ENCODE results near the gene REEP6.
A peak's percentile ranks its signal among the peaks of the same experiment; 100 is the strongest.

The REEP6 gene

DNA sequence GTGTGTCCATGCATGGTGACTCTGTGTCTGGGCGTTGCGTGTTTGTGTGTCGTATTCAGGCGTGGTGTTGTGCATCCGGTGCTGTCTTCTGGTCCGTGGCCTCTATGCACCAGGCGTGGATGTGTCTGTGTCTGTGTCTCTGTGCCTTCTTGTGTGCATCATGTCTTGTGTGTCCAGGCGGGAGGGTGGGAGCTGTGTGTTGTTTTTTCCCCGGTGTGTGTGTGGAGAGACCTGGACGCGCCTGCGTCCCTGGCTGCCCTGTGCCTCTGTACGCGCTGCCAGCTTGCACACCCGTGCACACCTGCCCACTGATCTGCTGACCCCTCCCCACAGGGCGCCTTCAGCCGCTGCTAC lies 34.0 kb downstream of the REEP6 start:
- H3K4me2 ChIP-seq (ENCODE audit: low read length, poor library complexity, severe bottlenecking) = no peak overlapping the region
- H3K4me1 ChIP-seq (ENCODE audit: control insufficient read depth, insufficient read depth, low read depth, low read length) = peaks cover 14% of the 10 kb centered on the region
- H3K36me3 ChIP-seq (ENCODE audit: control insufficient read depth in 1 of 2, insufficient read depth in 2 of 2, low read depth in 1 of 2, low read length in 2 of 2) = peaks cover 0 to 6% of the 10 kb centered on the region in 2 experiments
- no peak overlapping the region for H3K9ac ChIP-seq (ENCODE audit: low read length)
- peak overlapping the region in 1 of 2 experiments; percentile 4 for H3K4me3 ChIP-seq (ENCODE audit: insufficient read depth in 1 of 2, low read depth in 1 of 2, low read length in 2 of 2)
- no peak overlapping the region for H3K27ac ChIP-seq (ENCODE audit: low read length, poor library complexity, severe bottlenecking)
- no peak for DNase-seq
- no peak overlapping the region for H3K4ac ChIP-seq (ENCODE audit: low read depth in 1 of 2, low read length in 2 of 2)
- H4K91ac ChIP-seq (ENCODE audit: low read length) = no peak overlapping the region
- H2BK15ac ChIP-seq (ENCODE audit: low read depth, poor library complexity, severe bottlenecking) = no peak overlapping the region
- no peak overlapping the region for H3K18ac ChIP-seq (ENCODE audit: low read depth in 1 of 2, low read length in 2 of 2)
- no peak overlapping the region for H2BK5ac ChIP-seq (ENCODE audit: low read depth, low read length, poor library complexity, severe bottlenecking)
- no peaks in the 10 kb centered on the region for H3K79me1 ChIP-seq (replicated peaks; ENCODE audit: low read length, poor library complexity, severe bottlenecking)
- peak overlapping the region in 1 of 2 experiments; percentile 35 for H3K14ac ChIP-seq (ENCODE audit: low read length in 2 of 2)
- H3K23ac ChIP-seq (ENCODE audit: low read length in 2 of 2) = peak overlapping the region in 1 of 2 experiments; percentile 34
- no peaks in the 10 kb centered on the region for H3K9me3 ChIP-seq (ENCODE audit: control insufficient read depth, low read length)
- no peak overlapping the region for H4K8ac ChIP-seq (ENCODE audit: low read length)
- peak overlapping the region in 1 of 2 experiments; percentile 40 for H2BK12ac ChIP-seq (ENCODE audit: low read length in 2 of 2)
- H2AFZ ChIP-seq (ENCODE audit: low read depth, low read length) = no peak overlapping the region
- WGBS = 84% methylated on average over 17 of the region's 17 CpGs
- no peak overlapping the region for H2AK5ac ChIP-seq (ENCODE audit: low read length, severe bottlenecking)
- peaks cover 34 to 62% of the 10 kb centered on the region in 2 experiments for H3K27me3 ChIP-seq (ENCODE audit: control insufficient read depth in 1 of 2, insufficient read depth in 1 of 2, low read length in 2 of 2)
- H2BK120ac ChIP-seq (ENCODE audit: low read depth, low read length) = no peak overlapping the region

DNA sequence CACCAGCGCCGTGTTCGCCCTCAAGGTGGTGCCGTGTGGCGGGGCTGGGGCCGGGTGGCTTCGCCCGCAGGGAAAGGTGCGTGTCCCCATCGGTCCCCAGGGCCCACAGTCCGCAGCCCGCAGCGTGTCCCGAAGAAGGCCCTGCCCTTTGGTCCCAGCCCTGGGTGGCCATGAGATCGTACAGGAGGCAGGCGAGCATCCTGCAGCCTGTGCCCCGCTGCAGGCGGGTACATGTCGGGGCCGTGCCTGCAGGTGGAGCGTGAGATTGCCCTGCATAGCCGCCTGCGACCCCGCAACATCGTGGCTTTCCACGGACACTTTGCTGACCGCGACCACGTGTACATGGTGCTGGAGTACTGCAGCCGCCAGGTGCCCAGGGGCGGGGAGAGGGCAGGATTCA lies 34.4 kb downstream of the REEP6 start:
- H3K4me2 ChIP-seq (ENCODE audit: low read length, poor library complexity, severe bottlenecking) = no peak overlapping the region
- peaks cover 0 to 6% of the 10 kb centered on the region in 2 experiments for H3K36me3 ChIP-seq (ENCODE audit: control insufficient read depth in 1 of 2, insufficient read depth in 2 of 2, low read depth in 1 of 2, low read length in 2 of 2)
- no peak overlapping the region for H2AK5ac ChIP-seq (ENCODE audit: low read length, severe bottlenecking)
- no peak overlapping the region for H3K18ac ChIP-seq (ENCODE audit: low read depth in 1 of 2, low read length in 2 of 2)
- peak overlapping the region in 1 of 2 experiments; percentile 34 for H3K23ac ChIP-seq (ENCODE audit: low read length in 2 of 2)
- H3K4ac ChIP-seq (ENCODE audit: low read depth in 1 of 2, low read length in 2 of 2) = no peak overlapping the region
- 88% methylated on average over 31 of the region's 31 CpGs for WGBS
- H3K27me3 ChIP-seq (ENCODE audit: control insufficient read depth in 1 of 2, insufficient read depth in 1 of 2, low read length in 2 of 2) = peaks cover 34 to 62% of the 10 kb centered on the region in 2 experiments
- H2BK5ac ChIP-seq (ENCODE audit: low read depth, low read length, poor library complexity, severe bottlenecking) = no peak overlapping the region
- H3K27ac ChIP-seq (ENCODE audit: low read length, poor library complexity, severe bottlenecking) = no peak overlapping the region
- peaks cover 14% of the 10 kb centered on the region for H3K4me1 ChIP-seq (ENCODE audit: control insufficient read depth, insufficient read depth, low read depth, low read length)
- H2BK15ac ChIP-seq (ENCODE audit: low read depth, poor library complexity, severe bottlenecking) = no peak overlapping the region
- peak overlapping the region in 1 of 2 experiments; percentile 18 for H3K4me3 ChIP-seq (ENCODE audit: insufficient read depth in 1 of 2, low read depth in 1 of 2, low read length in 2 of 2)
- no peaks in the 10 kb centered on the region for H3K9me3 ChIP-seq (ENCODE audit: control insufficient read depth, low read length)
- H2BK120ac ChIP-seq (ENCODE audit: low read depth, low read length) = no peak overlapping the region
- no peak for DNase-seq
- no peaks in the 10 kb centered on the region for H3K79me1 ChIP-seq (replicated peaks; ENCODE audit: low read length, poor library complexity, severe bottlenecking)
- H2AFZ ChIP-seq (ENCODE audit: low read depth, low read length) = no peak overlapping the region
- H3K9ac ChIP-seq (ENCODE audit: low read length) = no peak overlapping the region
- no peak overlapping the region for H4K8ac ChIP-seq (ENCODE audit: low read length)
- H4K91ac ChIP-seq (ENCODE audit: low read length) = no peak overlapping the region
- peak overlapping the region in 1 of 2 experiments; percentile 35 for H3K14ac ChIP-seq (ENCODE audit: low read length in 2 of 2)
- H2BK12ac ChIP-seq (ENCODE audit: low read length in 2 of 2) = peak overlapping the region in 1 of 2 experiments; percentile 40

DNA sequence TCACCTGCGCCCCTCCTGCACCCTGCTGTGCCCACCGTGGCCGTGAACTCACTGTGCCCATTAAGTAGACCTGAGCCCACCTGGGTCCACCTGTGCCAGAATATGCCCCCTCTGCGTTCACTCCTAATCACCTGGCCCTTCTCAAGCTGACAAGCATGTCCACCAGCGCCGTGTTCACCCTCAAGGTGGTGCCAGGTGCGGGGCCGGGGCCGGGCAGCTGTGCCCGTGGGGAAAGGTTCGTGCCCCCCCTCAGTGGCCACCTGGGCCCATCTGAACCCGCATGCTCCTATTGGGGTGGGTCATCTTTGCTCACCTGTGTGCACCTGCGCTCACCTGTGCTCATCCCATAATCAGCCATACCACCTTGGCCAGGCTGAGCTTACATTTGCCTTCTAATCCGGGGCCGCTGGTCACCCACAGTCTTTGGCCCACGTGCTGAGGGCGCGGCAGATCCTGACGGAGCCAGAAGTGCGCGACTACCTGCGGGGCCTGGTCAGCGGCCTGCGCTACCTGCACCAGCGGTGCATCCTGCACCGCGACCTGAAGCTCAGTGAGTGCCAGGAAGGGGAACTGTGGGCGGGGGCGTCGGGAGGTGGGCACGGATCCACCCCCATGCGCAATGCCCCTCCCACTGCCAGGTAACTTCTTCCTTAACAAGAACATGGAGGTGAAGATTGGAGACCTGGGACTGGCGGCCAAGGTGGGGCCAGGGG lies 35.2 kb downstream of the REEP6 start:
- H3K4ac ChIP-seq (ENCODE audit: low read depth in 1 of 2, low read length in 2 of 2) = no peak overlapping the region
- H2BK5ac ChIP-seq (ENCODE audit: low read depth, low read length, poor library complexity, severe bottlenecking) = no peak overlapping the region
- no peaks in the 10 kb centered on the region for H3K79me1 ChIP-seq (replicated peaks; ENCODE audit: low read length, poor library complexity, severe bottlenecking)
- H3K27me3 ChIP-seq (ENCODE audit: control insufficient read depth in 1 of 2, insufficient read depth in 1 of 2, low read length in 2 of 2) = peaks cover 34 to 57% of the 10 kb centered on the region in 2 experiments
- peaks cover 0 to 6% of the 10 kb centered on the region in 2 experiments for H3K36me3 ChIP-seq (ENCODE audit: control insufficient read depth in 1 of 2, insufficient read depth in 2 of 2, low read depth in 1 of 2, low read length in 2 of 2)
- peaks cover 14% of the 10 kb centered on the region for H3K4me1 ChIP-seq (ENCODE audit: control insufficient read depth, insufficient read depth, low read depth, low read length)
- H2AFZ ChIP-seq (ENCODE audit: low read depth, low read length) = no peak overlapping the region
- no peak overlapping the region for H3K18ac ChIP-seq (ENCODE audit: low read depth in 1 of 2, low read length in 2 of 2)
- H3K27ac ChIP-seq (ENCODE audit: low read length, poor library complexity, severe bottlenecking) = no peak overlapping the region
- no peak overlapping the region for H3K23ac ChIP-seq (ENCODE audit: low read length in 2 of 2)
- H2AK5ac ChIP-seq (ENCODE audit: low read length, severe bottlenecking) = no peak overlapping the region
- no peak overlapping the region for H4K91ac ChIP-seq (ENCODE audit: low read length)
- no peak overlapping the region for H3K4me2 ChIP-seq (ENCODE audit: low read length, poor library complexity, severe bottlenecking)
- 91% methylated on average over 28 of the region's 33 CpGs for WGBS
- no peak overlapping the region for H2BK120ac ChIP-seq (ENCODE audit: low read depth, low read length)
- no peak overlapping the region for H2BK12ac ChIP-seq (ENCODE audit: low read length in 2 of 2)
- H3K9me3 ChIP-seq (ENCODE audit: control insufficient read depth, low read length) = no peaks in the 10 kb centered on the region
- H2BK15ac ChIP-seq (ENCODE audit: low read depth, poor library complexity, severe bottlenecking) = no peak overlapping the region
- H3K14ac ChIP-seq (ENCODE audit: low read length in 2 of 2) = no peak overlapping the region
- H4K8ac ChIP-seq (ENCODE audit: low read length) = no peak overlapping the region
- H3K9ac ChIP-seq (ENCODE audit: low read length) = no peak overlapping the region
- no peak overlapping the region for H3K4me3 ChIP-seq (ENCODE audit: insufficient read depth in 1 of 2, low read depth in 1 of 2, low read length in 2 of 2)
- DNase-seq = no peak

DNA sequence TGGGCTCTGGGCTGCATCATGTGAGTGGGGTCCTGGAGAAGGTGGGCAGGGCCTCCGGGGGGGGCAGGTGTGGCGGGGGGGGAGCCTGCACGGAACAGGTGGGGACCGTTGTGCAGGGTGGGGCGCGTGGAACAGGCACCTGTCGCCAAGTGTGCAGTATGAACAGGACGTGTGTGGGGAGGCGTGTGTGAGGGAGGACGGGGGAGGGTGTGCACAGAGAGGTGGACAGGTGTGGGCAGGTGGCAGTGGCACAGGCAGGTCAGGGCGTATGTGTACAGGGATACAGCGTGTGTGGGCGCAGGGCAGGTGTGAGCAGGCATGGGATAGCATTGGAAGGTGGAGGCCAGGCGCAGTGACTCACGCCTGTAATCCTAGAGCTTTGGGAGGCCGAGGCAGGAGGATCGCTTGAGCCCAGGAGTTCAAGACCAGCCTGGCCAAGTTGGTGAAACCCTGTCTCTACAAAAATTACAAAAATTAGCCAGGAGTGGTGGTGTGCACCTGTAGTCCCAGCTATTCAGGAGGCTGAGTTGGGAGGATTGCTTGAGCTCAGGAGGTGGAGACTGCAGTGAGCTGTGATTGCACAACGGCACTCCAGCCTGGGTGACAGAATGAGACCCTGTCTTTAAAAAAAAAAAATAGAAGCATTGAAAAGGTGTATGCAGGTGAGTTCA lies 36.1 kb downstream of the REEP6 start:
- H2BK15ac ChIP-seq (ENCODE audit: low read depth, poor library complexity, severe bottlenecking) = no peak overlapping the region
- no peak overlapping the region for H2AK5ac ChIP-seq (ENCODE audit: low read length, severe bottlenecking)
- no peak overlapping the region for H3K18ac ChIP-seq (ENCODE audit: low read depth in 1 of 2, low read length in 2 of 2)
- no peak overlapping the region for H4K8ac ChIP-seq (ENCODE audit: low read length)
- no peak overlapping the region for H4K91ac ChIP-seq (ENCODE audit: low read length)
- H3K27me3 ChIP-seq (ENCODE audit: control insufficient read depth in 1 of 2, insufficient read depth in 1 of 2, low read length in 2 of 2) = peaks cover 26 to 55% of the 10 kb centered on the region in 2 experiments
- H3K4me3 ChIP-seq (ENCODE audit: insufficient read depth in 1 of 2, low read depth in 1 of 2, low read length in 2 of 2) = no peak overlapping the region
- no peak overlapping the region for H3K4ac ChIP-seq (ENCODE audit: low read depth in 1 of 2, low read length in 2 of 2)
- no peak overlapping the region for H3K14ac ChIP-seq (ENCODE audit: low read length in 2 of 2)
- no peak overlapping the region for H3K27ac ChIP-seq (ENCODE audit: low read length, poor library complexity, severe bottlenecking)
- no peaks in the 10 kb centered on the region for H3K9me3 ChIP-seq (ENCODE audit: control insufficient read depth, low read length)
- no peak overlapping the region for H3K23ac ChIP-seq (ENCODE audit: low read length in 2 of 2)
- 82% methylated on average over 16 of the region's 18 CpGs for WGBS
- no peak overlapping the region for H3K9ac ChIP-seq (ENCODE audit: low read length)
- peaks cover 0 to 6% of the 10 kb centered on the region in 2 experiments for H3K36me3 ChIP-seq (ENCODE audit: control insufficient read depth in 1 of 2, insufficient read depth in 2 of 2, low read depth in 1 of 2, low read length in 2 of 2)
- no peak overlapping the region for H2AFZ ChIP-seq (ENCODE audit: low read depth, low read length)
- no peak for DNase-seq
- no peak overlapping the region for H2BK5ac ChIP-seq (ENCODE audit: low read depth, low read length, poor library complexity, severe bottlenecking)
- H2BK12ac ChIP-seq (ENCODE audit: low read length in 2 of 2) = no peak overlapping the region
- H3K4me1 ChIP-seq (ENCODE audit: control insufficient read depth, insufficient read depth, low read depth, low read length) = peaks cover 14% of the 10 kb centered on the region
- no peak overlapping the region for H2BK120ac ChIP-seq (ENCODE audit: low read depth, low read length)
- no peak overlapping the region for H3K4me2 ChIP-seq (ENCODE audit: low read length, poor library complexity, severe bottlenecking)
- H3K79me1 ChIP-seq (replicated peaks; ENCODE audit: low read length, poor library complexity, severe bottlenecking) = no peaks in the 10 kb centered on the region
